Ovary (tissue), 3 donors: ENCODE results near the gene ATP13A5.

Experiments used
- CTCF ChIP-seq, 3 donors: fragments of 450-650 bp in 2 of 3; fragments of 200-600 bp in 1 of 3; IDR thresholded peaks; one replicate each; pipeline versions ENCODE4 v1.5.1 to v1.8.0; 2016 to 2022; ENCODE audit warnings: antibody characterized with exemption in 3 of 3, mild to moderate bottlenecking in 1 of 3
- POLR2A ChIP-seq: fragments of 450-650 bp; IDR thresholded peaks from one replicate; pipeline ENCODE4 v1.6.1; 2017; ENCODE audit warnings: antibody characterized with exemption, mild to moderate bottlenecking, moderate library complexity
- donor health status: DM: no; HTN: no; CAD: no.

DNA sequence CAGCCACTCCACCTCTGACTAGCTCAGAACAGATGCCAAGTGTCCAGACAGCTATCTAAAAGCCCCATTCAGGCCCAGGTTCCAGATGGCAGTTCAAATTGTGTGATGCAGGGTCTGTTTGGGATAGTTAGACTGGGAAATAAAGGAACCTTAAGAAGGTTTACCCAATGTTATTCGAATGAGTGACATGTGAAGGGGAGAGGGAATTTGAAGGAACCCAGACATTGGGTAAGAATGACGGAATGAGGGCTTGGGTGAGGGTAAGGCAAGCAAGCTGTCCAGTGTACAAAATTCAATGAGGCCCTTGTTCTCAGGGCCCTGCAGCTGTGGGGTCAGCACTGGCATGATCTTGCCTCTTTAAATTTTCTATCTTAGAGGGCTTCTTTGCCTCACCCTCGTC, 34.1 kb downstream of the ATP13A5 start:
- TF ChIP-seq CTCF (IDR thresholded peaks at IDR 0.05) (no peak), POLR2A (no peak)
